Measurements from ENCODE around the gene ADH6. TPM values are rescaled to one million over a fixed set of nuclear protein-coding genes. Genes with fewer than 3 reads are reported as not detected.

ADH6 gene
- total RNA-seq, 4 donors from 2014 or later, result 0.19 to 0.50 (median 0.36) TPM; not detected in 1

GRCh38 chr4:99207069-99207743, 11.8 kb downstream of the ADH6 start:
- DNase-seq (ENCODE audit: low spot score), result no peak
- ATAC-seq (ENCODE audit: low FRiP score), result no peak

GRCh38 chr4:99205153-99205979, 13.7 kb downstream of the ADH6 start:
- TF ChIP-seq CTCF (IDR thresholded peaks at IDR 0.05), result no peak
- DNase-seq (ENCODE audit: low spot score) (no peak), ATAC-seq (ENCODE audit: low FRiP score) (peak; percentile 39)

More at GRCh38 chr4:99207069-99207743, 11.8 kb downstream of the ADH6 start:
- no peak for TF ChIP-seq CTCF (IDR thresholded peaks at IDR 0.05)

- ATAC-seq (ENCODE audit: low FRiP score) (peak; percentile 84), DNase-seq (ENCODE audit: low spot score) (no peak)
- no peak for TF ChIP-seq CTCF (IDR thresholded peaks at IDR 0.05)
Measured at GRCh38 chr4:99202536-99202935, 16.5 kb downstream of the ADH6 start.

GRCh38 chr4:99202094-99202493, 17.0 kb downstream of the ADH6 start:
- DNase-seq (ENCODE audit: low spot score) (no peak), ATAC-seq (ENCODE audit: low FRiP score) (peak; percentile 2)
- no peak for TF ChIP-seq CTCF (IDR thresholded peaks at IDR 0.05)

GRCh38 chr4:99201690-99202089, 17.4 kb downstream of the ADH6 start:
- no peak for TF ChIP-seq CTCF (IDR thresholded peaks at IDR 0.05)
- ATAC-seq (ENCODE audit: low FRiP score) (peak; percentile 24), DNase-seq (ENCODE audit: low spot score) (no peak)

- DNase-seq (ENCODE audit: low spot score), result no peak
- no peak for TF ChIP-seq CTCF (IDR thresholded peaks at IDR 0.05)
- ATAC-seq (ENCODE audit: low FRiP score), result no peak
Measured at GRCh38 chr4:99200138-99200537, 18.9 kb downstream of the ADH6 start.
